Embryonic facial prominence (tissue), 1 donor: ENCODE measurements around the gene RARG.
A peak's percentile ranks its signal among the peaks of the same experiment; 100 is the strongest.
"Not testable (repeated sequence)": the region's sequence is repeated elsewhere in the genome, so short reads cannot be mapped to it uniquely, and the experiment has no call there.

Experiments used
- DNase-seq: peaks from one replicate; pipeline ENCODE4 v3.0.0-alpha.2; 2016; ENCODE audit errors: extremely low spot score

Gene RARG

GRCh38 chr12:53191096-53191884 lies 40.7 kb downstream of the RARG start:
- DNase-seq = no peak

GRCh38 chr12:53190108-53190729 lies 41.8 kb downstream of the RARG start:
- no peak for DNase-seq

- DNase-seq = no peak
These were observed 44.7 kb downstream of the RARG start for GRCh38 chr12:53187145-53187899.

- no peak for DNase-seq
These were observed 45.3 kb downstream of the RARG start for GRCh38 chr12:53186745-53187144.

- no peak for DNase-seq
These were observed 46.3 kb downstream of the RARG start for GRCh38 chr12:53185582-53186153.

GRCh38 chr12:53184828-53185227 lies 47.2 kb downstream of the RARG start:
- no peak for DNase-seq

GRCh38 chr12:53182903-53183302 lies 49.1 kb downstream of the RARG start:
- DNase-seq = no peak

- DNase-seq = no peak
These were observed 50.1 kb downstream of the RARG start for GRCh38 chr12:53181935-53182334.

- DNase-seq = peak; percentile 55
These were observed 50.9 kb downstream of the RARG start for GRCh38 chr12:53180931-53181645.

- peak; percentile 95 for DNase-seq
These were observed 51.6 kb downstream of the RARG start, which contains the start of the genes CSAD and ZNF740 for GRCh38 chr12:53180220-53180930. Gene CSAD, minus strand, starts transcription at chr12:53180925. Its CDS starts 7,455 bp downstream, at chr12:53173470. Gene ZNF740, plus strand, starts transcription at chr12:53180722. Its CDS starts 1,262 bp downstream, at chr12:53181984.

GRCh38 chr12:53179687-53180219 lies 52.3 kb downstream of the RARG start:
- DNase-seq = no peak

GRCh38 chr12:53178803-53179202 lies 53.2 kb downstream of the RARG start:
- not testable (repeated sequence) for DNase-seq

GRCh38 chr12:53177447-53177846 lies 54.6 kb downstream of the RARG start:
- DNase-seq = not testable (repeated sequence)

- no peak for DNase-seq
These were observed 55.3 kb downstream of the RARG start for GRCh38 chr12:53176750-53177149.

- no peak for DNase-seq
These were observed 57.0 kb downstream of the RARG start for GRCh38 chr12:53174881-53175491.

GRCh38 chr12:53173085-53173715 lies 58.8 kb downstream of the RARG start:
- no peak for DNase-seq

- DNase-seq = no peak
These were observed 59.7 kb downstream of the RARG start for GRCh38 chr12:53172352-53172751.

- no peak for DNase-seq
These were observed 60.2 kb downstream of the RARG start for GRCh38 chr12:53171725-53172329.
